Body of pancreas (tissue), 4 donors: ENCODE data around the gene SPEF2. TPM values are rescaled to one million over a fixed set of nuclear protein-coding genes. Genes with fewer than 3 reads are reported as not detected.

Experiments
- ATAC-seq: fragments of 150-250 bp; one replicate; pipeline ENCODE4 v1.9.1; 2016
- DNase-seq, 4 donors: peaks; one replicate each; pipeline ENCODE4 v3.0.0-alpha.2; 2019
- H3K27ac ChIP-seq, 4 donors: fragments of 200-600 bp; sonication (generic); 1 replicate in 3 of 4; 2 replicates in 1 of 4; pipeline versions ENCODE4 v1.5.1 to v1.6.1; 2016 to 2019; ENCODE audit warnings: mild to moderate bottlenecking in 1 of 4, mixed read lengths in 1 of 4, moderate library complexity in 1 of 4
- H3K27me3 ChIP-seq, 2 donors: fragments of 200-600 bp; sonication (generic); one replicate each; pipeline ENCODE4 v1.6.0; 2016; ENCODE audit warnings: mild to moderate bottlenecking in 1 of 2
- H3K36me3 ChIP-seq, 2 donors: fragments of 200-600 bp; sonication (generic); replicated peaks in 1 of 2; 2 replicates each; pipeline ENCODE4 v1.5.1; 2016; ENCODE audit warnings: low read depth in 2 of 2; ENCODE audit not compliant: insufficient read depth in 1 of 2
- H3K4me1 ChIP-seq: fragments of 200-600 bp; sonication (generic); one replicate; pipeline ENCODE4 v1.6.0; 2016
- H3K4me3 ChIP-seq, 2 donors: fragments of 200-600 bp; sonication (generic); 1 replicate in 1 of 2; 2 replicates in 1 of 2; pipeline ENCODE4 v1.5.1; 2016 to 2019
- H3K9me3 ChIP-seq, 3 donors: fragments of 200-600 bp; sonication (generic); 1 replicate in 2 of 3; 2 replicates in 1 of 3; pipeline ENCODE4 v1.5.1; 2016
- CTCF ChIP-seq, 7 experiments: fragments of 450-650 bp in 4 of 7; fragments of 200-600 bp in 3 of 7; sonication (generic) in 3 of 7; IDR thresholded peaks; one replicate each; pipeline ENCODE4 v1.5.1; 2016 to 2019; ENCODE audit warnings: antibody characterized with exemption in 7 of 7
- POLR2A ChIP-seq, 3 donors: fragments of 450-650 bp; IDR thresholded peaks; one replicate each; pipeline ENCODE4 v1.6.1; 2016; ENCODE audit warnings: antibody characterized with exemption in 3 of 3, mild to moderate bottlenecking in 2 of 3
- WGBS, 2 donors: methylation state at CpG; one replicate each; pipeline ENCODE4 v1.1.5; 2017; 5-methylcytosine and 5-hydroxymethylcytosine counted together
- intact Hi-C: fragments of 100-400 bp; cut with DNase I; formaldehyde crosslinking; loops from one replicate; pipeline ENCODE4 v1.15.1; 2023
- total RNA-seq, 2 donors: library from RNA; depleted of rRNA; stranded (reverse); fragments of >200 nt; gene quantifications; one replicate each; pipeline ENCODE4 v1.1.0, GENCODE V29; 2016

The SPEF2 gene
- total RNA-seq, 2 donors from 2014 or later, result 6.3 to 11.4 TPM

DNA sequence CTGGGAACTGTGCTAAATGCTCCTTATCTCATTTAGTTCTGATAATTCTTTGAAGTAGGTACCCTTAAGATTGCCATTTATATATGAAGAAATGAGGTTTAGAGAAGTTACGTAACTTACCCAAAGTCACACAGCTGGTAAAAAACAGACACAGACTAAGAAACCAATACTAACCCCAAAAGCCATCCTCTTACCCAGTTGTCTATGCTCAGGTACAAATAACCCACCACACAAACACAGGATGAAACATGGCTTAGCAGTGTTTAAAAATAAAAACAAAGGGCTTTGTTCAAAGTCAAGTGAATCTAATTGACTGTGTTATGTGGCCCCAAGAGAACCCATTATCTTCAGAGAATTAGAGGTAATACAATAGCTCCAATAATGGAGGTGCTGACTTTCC lies 202.0 kb downstream of the SPEF2 start:
- Histone ChIP-seq H3K9me3 (no peaks in the 10 kb centered on the region), H3K4me3 (no peak overlapping the region), H3K36me3 (no peaks in the 10 kb centered on the region), H3K27ac (no peak overlapping the region), H3K4me1 (no peaks in the 10 kb centered on the region), H3K27me3 (no peaks in the 10 kb centered on the region)
- intact Hi-C loops, result no loop called here
- ATAC-seq (no peak), DNase-seq (no peak)
- 92 to 100% methylated on average over 1 of the region's 1 CpG for WGBS, 2 donors
- TF ChIP-seq CTCF (IDR thresholded peaks at IDR 0.05) (no peak), POLR2A (IDR thresholded peaks at IDR 0.05) (no peak)

DNA sequence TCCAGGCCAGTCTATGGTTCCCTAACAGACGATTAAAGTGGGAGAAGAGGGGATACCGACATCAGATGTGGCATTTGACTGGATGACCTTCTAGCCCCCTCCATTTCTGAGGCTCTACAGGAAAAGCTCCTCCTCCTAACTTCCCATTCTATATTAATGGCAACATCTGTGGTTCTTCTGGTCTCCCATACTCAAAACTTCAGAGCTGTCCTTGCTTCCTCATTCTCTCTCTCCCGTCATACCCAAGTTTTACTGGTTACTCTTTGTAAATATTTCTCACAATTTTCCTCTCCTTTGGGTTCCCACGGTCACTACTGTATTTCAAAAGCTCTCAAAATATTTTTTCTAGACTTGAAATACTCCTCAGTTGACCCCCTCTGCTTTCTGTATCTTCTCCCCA lies 203.1 kb downstream of the SPEF2 start:
- ATAC-seq (no peak), DNase-seq (no peak)
- TF ChIP-seq POLR2A (IDR thresholded peaks at IDR 0.05) (no peak), CTCF (IDR thresholded peaks at IDR 0.05) (no peak)
- 48 to 62% methylated on average over 4 of the region's 4 CpGs for WGBS, 2 donors
- no peaks in the 10 kb centered on the region for H3K27me3 ChIP-seq
- no peaks in the 10 kb centered on the region for H3K9me3 ChIP-seq
- H3K4me3 ChIP-seq, result no peak overlapping the region
- intact Hi-C loops, result no loop called here
- no peaks in the 10 kb centered on the region for H3K36me3 ChIP-seq
- H3K27ac ChIP-seq, result no peak overlapping the region
- H3K4me1 ChIP-seq, result no peaks in the 10 kb centered on the region

- no peak overlapping the region for H3K27ac ChIP-seq
- no peak for DNase-seq
- 60% methylated on average over 2 of the region's 2 CpGs for WGBS, 2 donors
- H3K4me3 ChIP-seq, result no peak overlapping the region
- H3K27me3 ChIP-seq, result no peaks in the 10 kb centered on the region
- no peak for ATAC-seq
- no peaks in the 10 kb centered on the region for H3K4me1 ChIP-seq
- intact Hi-C loops, result no loop called here
- no peaks in the 10 kb centered on the region for H3K36me3 ChIP-seq
- TF ChIP-seq CTCF (IDR thresholded peaks at IDR 0.05), result no peak
- no peak for TF ChIP-seq POLR2A (IDR thresholded peaks at IDR 0.05)
- no peaks in the 10 kb centered on the region for H3K9me3 ChIP-seq
Measured at GRCh38 chr5:35821513-35821912, 203.8 kb downstream of the SPEF2 start.

GRCh38 chr5:35822511-35822910 lies 204.8 kb downstream of the SPEF2 start:
- no peak overlapping the region for H3K27ac ChIP-seq
- ATAC-seq, result no peak
- 80 to 81% methylated on average over 8 of the region's 8 CpGs for WGBS, 2 donors

More at GRCh38 chr5:35822511-35822910, 204.8 kb downstream of the SPEF2 start:
- TF ChIP-seq POLR2A (IDR thresholded peaks at IDR 0.05) (no peak), CTCF (IDR thresholded peaks at IDR 0.05) (no peak)
- intact Hi-C loops, result no loop called here
- DNase-seq, result no peak
- Histone ChIP-seq H3K36me3 (no peaks in the 10 kb centered on the region), H3K27me3 (no peaks in the 10 kb centered on the region), H3K4me1 (no peaks in the 10 kb centered on the region), H3K9me3 (no peaks in the 10 kb centered on the region), H3K4me3 (no peak overlapping the region)
